Common myeloid progenitor, CD34-positive (primary cell): Measurements from ENCODE around the gene SH2B3.
"Not testable (repeated sequence)": the region's sequence is repeated elsewhere in the genome, so short reads cannot be mapped to it uniquely, and the experiment has no call there.

Experiments
- CTCF ChIA-PET: fragments of 350-600 bp; sonication (Branson Sonifier 250); formaldehyde crosslinking; loops from one replicate; lab custom pipeline; 2021; ENCODE audit warnings: antibody characterized with exemption; lab: Charles Lee
- POLR2A ChIA-PET: fragments of 350-600 bp; sonication (Branson Sonifier 250); formaldehyde crosslinking; loops from one replicate; lab custom pipeline; 2021; ENCODE audit warnings: antibody characterized with exemption; lab: Charles Lee
- DNase-seq, 3 donors: peaks; one replicate each; pipeline versions ENCODE4 v3.0.0 to v3.0.0-alpha.2; 2013
- H3K27ac ChIP-seq, 2 experiments: 1 replicate in 1 of 2; 2 replicates in 1 of 2; pipeline ENCODE4 v1.7.0; 2013; ENCODE audit warnings: inconsistent platforms in 2 of 2, low read length in 2 of 2, mild to moderate bottlenecking in 2 of 2, low read depth in 1 of 2, moderate library complexity in 1 of 2; ENCODE audit not compliant: severe bottlenecking in 2 of 2, insufficient read depth in 1 of 2, poor library complexity in 1 of 2
- H3K27me3 ChIP-seq, 5 experiments: replicated peaks in 2 of 5; 1 replicate in 3 of 5; 2 replicates in 2 of 5; pipeline versions ENCODE4 v1.6.1 to v1.7.0; 2013; ENCODE audit warnings: low read length in 4 of 5, mild to moderate bottlenecking in 2 of 5, moderate library complexity in 2 of 5, inconsistent platforms in 1 of 5; ENCODE audit not compliant: insufficient read depth in 5 of 5, control insufficient read depth in 4 of 5
- H3K36me3 ChIP-seq, 4 experiments: 1 replicate in 2 of 4; 2 replicates in 2 of 4; pipeline versions ENCODE4 v1.6.1 to v1.7.0; 2013; ENCODE audit warnings: low read length in 3 of 4, control low read depth in 1 of 4, mild to moderate bottlenecking in 1 of 4; ENCODE audit not compliant: control insufficient read depth in 4 of 4, insufficient read depth in 4 of 4
- H3K4me1 ChIP-seq, 4 experiments: 1 replicate in 3 of 4; 2 replicates in 1 of 4; pipeline versions ENCODE4 v1.6.1 to v1.7.1; 2013; ENCODE audit warnings: low read length in 3 of 4, mild to moderate bottlenecking in 3 of 4, control low read depth in 1 of 4, inconsistent platforms in 1 of 4, moderate library complexity in 1 of 4; ENCODE audit not compliant: control insufficient read depth in 4 of 4, insufficient read depth in 4 of 4; ENCODE audit errors: control extremely low read depth in 1 of 4
- H3K4me3 ChIP-seq, 7 experiments: 1 replicate in 4 of 7; 2 replicates in 3 of 7; pipeline versions ENCODE4 v1.5.1 to v1.7.0; 2013; ENCODE audit warnings: mild to moderate bottlenecking in 7 of 7, low read length in 6 of 7, moderate library complexity in 6 of 7, inconsistent platforms in 2 of 7, low read depth in 2 of 7, control low read depth in 1 of 7; ENCODE audit not compliant: insufficient read depth in 4 of 7, control insufficient read depth in 1 of 7; ENCODE audit errors: extremely low read depth in 1 of 7
- H3K9me3 ChIP-seq, 5 experiments: 1 replicate in 4 of 5; 2 replicates in 1 of 5; pipeline versions ENCODE4 v1.6.1 to v1.7.1; 2013; ENCODE audit warnings: low read length in 4 of 5, mild to moderate bottlenecking in 2 of 5, inconsistent platforms in 1 of 5, low read depth in 1 of 5, moderate library complexity in 1 of 5; ENCODE audit not compliant: control insufficient read depth in 4 of 5, insufficient read depth in 2 of 5; ENCODE audit errors: control extremely low read depth in 1 of 5
- WGBS: methylation state at CpG from one replicate; pipeline ENCODE4 v1.1.5; 2013; ENCODE audit not compliant: insufficient coverage; 5-methylcytosine and 5-hydroxymethylcytosine counted together

SH2B3 gene

DNA sequence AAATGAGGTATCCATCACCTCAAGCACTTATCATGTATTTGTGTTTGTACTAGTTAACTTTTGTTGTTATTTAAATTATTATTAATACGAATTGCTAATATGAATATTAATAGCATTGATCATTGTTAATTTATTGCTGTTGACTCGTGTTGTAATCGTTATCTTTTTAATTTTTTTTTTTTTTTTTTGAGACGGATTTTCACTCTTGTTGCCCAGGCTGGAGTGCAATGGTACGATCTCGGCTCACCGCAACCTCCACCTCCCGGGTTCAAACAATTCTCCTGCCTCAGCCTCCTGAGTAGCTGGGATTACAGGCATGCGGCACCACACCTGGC, 3.3 kb upstream of the SH2B3 start:
- H3K4me3 ChIP-seq: not testable (repeated sequence)
- CTCF ChIA-PET: interaction anchor here (1.0 to 27.3 kb wide), 7 partner anchors 10 to 78 kb away, joined by 3 to 820 read pairs (median 5); no protein-coding TSS in a partner anchor

DNA sequence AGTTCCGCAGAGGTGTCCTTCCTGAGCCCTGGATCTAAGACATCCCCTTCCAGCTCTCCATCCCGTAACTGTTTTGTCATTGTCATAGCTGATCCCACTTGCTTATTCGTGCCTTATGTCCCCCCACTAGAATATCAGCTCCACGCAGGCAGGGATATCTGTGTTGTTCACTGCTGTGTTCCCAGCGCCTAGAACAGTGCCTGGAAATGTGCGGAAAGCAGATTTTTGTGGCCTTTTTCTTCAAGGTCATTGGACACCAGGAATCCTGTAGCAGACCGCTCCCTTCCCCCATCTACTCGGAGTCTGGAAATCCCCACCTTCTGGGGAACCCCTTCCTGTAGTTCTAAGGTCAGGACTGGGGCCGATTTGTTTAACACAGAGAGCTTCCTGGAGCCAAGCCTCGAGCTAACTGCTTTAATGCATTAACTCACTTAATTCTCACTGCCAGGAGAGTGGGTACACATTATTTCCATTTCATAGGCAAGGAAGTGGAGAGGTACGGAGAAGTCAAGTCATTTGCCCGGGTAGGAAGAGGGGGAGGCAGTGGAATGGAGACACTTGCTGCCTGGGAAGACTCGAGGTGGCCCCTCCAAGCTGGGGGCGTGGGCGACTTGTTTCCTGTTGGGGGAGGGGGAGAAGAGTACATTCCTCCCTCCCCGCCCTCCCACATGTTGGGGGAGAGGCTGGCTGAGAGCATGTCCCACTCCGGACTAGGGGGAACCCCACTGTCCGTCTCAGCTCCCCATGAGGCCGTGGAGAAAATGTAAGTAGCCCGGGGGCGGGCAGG, 1.2 kb upstream of the SH2B3 start:
- Histone ChIP-seq H3K9me3 (no peaks in the 10 kb centered on the region), H3K4me3 (peak overlapping the region; percentile 24 to 93 (median 72)), H3K27me3 (no peaks in the 10 kb centered on the region), H3K27ac (peak overlapping the region in 1 of 2 experiments; percentile 81), H3K36me3 (peaks cover 0 to 5% (median 0%) of the 10 kb centered on the region in 4 experiments), H3K4me1 (peaks cover 17 to 61% (median 58%) of the 10 kb centered on the region in 4 experiments)
- POLR2A ChIA-PET: interaction anchor here (1.1 to 1.9 kb wide), 3 partner anchors 26 to 41 kb away, joined by 6 to 8 read pairs (median 8); no protein-coding TSS in a partner anchor
- 54% methylated on average over 7 of the region's 21 CpGs for WGBS
- CTCF ChIA-PET: interaction anchor here (1.0 to 27.3 kb wide), 6 partner anchors 8 to 69 kb away, joined by 3 to 820 read pairs (median 11); no protein-coding TSS in a partner anchor
- DNase-seq: peak in 1 of 3 donors; percentile 48

More for the DNA sequence above, 3.3 kb upstream of the SH2B3 start:
- WGBS: no CpG with 5 or more reads among the region's 9 CpGs
- H3K9me3 ChIP-seq, H3K27me3 ChIP-seq, DNase-seq, H3K27ac ChIP-seq, H3K36me3 ChIP-seq: not testable (repeated sequence)
- POLR2A ChIA-PET: interaction anchor here (0.5 to 1.4 kb wide), 5 partner anchors 25 to 155 kb away, joined by 3 to 5 read pairs (median 3); no protein-coding TSS in a partner anchor
- H3K4me1 ChIP-seq: peaks cover 6 to 55% (median 45%) of the 10 kb centered on the region in 4 experiments

DNA sequence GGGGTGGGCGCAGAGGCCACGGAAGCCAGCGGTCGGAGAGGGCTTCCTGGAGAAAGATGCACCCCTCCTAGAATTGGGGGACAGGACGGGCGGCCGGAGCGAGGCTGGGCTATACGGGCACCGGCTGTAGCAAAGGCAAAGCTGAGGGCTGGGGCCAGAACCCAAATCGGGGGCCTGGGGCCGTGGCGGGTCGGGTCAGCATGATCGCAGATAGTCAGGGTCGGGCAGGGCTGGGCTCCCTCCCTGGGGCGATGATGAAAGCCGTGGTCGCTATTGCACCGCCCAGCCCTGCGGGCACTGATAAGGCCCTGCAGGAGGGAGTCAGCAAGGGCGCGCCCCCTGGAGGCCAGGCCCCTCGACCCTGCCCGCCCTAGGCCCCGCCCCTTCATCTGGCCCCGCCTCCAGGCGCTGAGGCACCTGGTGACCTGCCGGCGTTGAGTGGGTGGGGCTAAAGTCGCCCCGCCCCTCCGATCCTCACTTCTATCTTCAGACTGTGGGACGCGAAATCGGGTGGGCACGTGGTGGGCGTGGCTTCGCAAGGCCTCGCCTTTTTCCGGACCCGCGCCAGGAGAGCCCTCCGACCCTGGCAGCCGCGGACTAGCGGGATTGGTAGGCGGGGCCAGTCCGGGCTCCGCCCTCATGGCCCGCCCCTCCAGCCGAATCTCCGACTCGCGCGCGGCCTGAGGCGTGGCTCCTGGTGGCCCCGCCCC, 419 bp upstream of the SH2B3 start:
- H3K4me1 ChIP-seq: peaks cover 17 to 68% (median 65%) of the 10 kb centered on the region in 4 experiments
- peak; percentile 97 to 98 (median 98) for DNase-seq
- ChIA-PET CTCF (interaction anchor here (1.4 to 27.3 kb wide), 6 partner anchors 9 to 68 kb away, joined by 3 to 820 read pairs (median 15); no protein-coding TSS in a partner anchor), POLR2A (interaction anchor here (1.1 to 1.9 kb wide), 3 partner anchors 25 to 40 kb away, joined by 6 to 8 read pairs (median 8); no protein-coding TSS in a partner anchor)
- H3K27me3 ChIP-seq: no peaks in the 10 kb centered on the region
- peak overlapping the region; percentile 24 to 98 (median 73) for H3K4me3 ChIP-seq
- WGBS: under 1% methylated on average over 53 of the region's 59 CpGs
- H3K27ac ChIP-seq: peak overlapping the region in 1 of 2 experiments; percentile 81
- peaks cover 0 to 8% (median 0%) of the 10 kb centered on the region in 4 experiments for H3K36me3 ChIP-seq
- no peaks in the 10 kb centered on the region for H3K9me3 ChIP-seq

DNA sequence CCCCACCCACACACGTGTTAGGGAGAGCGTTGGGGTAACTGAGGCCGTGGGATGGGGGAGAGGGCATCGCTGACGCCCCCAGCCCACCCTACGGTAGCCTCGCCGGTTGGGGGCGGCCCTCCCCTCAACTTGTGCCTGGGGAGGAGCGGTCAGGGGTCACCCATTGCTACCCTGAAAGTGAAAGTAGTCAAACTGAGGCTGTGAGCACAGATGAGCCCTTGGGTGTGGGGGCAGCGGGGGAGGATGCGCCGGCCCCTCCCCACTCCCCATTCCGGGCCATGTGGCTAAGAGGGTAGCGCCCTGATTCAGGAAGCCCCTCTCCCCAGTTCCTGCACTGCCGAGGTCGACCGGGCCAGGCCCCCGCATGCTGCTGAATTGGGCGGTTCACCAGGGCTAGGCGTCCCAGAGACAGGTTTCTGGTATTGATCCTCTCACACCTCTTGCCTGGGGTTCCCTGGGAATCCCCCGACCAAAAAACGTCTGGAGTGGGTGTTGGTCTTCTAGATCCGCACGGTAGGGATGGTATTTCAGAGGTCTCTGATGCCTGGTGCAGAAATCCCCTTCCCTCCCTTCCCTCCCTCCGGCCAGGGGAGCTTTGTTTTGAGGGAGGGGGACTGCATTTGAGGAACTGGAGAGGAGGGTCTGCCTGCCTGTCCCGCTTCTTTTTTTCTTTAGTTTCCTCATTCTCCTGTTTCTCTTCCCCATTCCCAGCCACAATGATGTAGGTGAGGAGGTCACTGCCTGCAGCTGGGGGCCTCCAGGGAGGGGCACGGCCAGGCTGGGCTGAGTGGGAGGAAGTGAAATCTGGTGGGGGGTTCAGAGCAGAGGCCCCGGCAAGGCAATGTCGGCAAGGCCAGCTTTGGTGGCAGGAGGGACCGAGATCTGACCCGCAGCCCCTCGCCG, 1.0 kb downstream of the SH2B3 start:
- H3K27ac ChIP-seq: peak overlapping the region; percentile 70 to 89
- peak overlapping the region; percentile 73 to 98 (median 87) for H3K4me3 ChIP-seq
- ChIA-PET CTCF (interaction anchor here (3.4 to 27.3 kb wide), 3 partner anchors 18 to 41 kb away, joined by 18 to 820 read pairs (median 194); no protein-coding TSS in a partner anchor), POLR2A (interaction anchor here (2.1 kb wide), 1 partner anchor 31 kb away, joined by 8 read pairs; no protein-coding TSS in a partner anchor)
- DNase-seq: peak in 2 of 3 donors; percentile 62 to 63
- H3K4me1 ChIP-seq: peaks cover 20 to 83% (median 79%) of the 10 kb centered on the region in 4 experiments
- under 1% methylated on average over 19 of the region's 34 CpGs for WGBS
- H3K9me3 ChIP-seq: no peaks in the 10 kb centered on the region
- H3K36me3 ChIP-seq: peaks cover 0 to 8% (median under 1%) of the 10 kb centered on the region in 4 experiments
- no peaks in the 10 kb centered on the region for H3K27me3 ChIP-seq

DNA sequence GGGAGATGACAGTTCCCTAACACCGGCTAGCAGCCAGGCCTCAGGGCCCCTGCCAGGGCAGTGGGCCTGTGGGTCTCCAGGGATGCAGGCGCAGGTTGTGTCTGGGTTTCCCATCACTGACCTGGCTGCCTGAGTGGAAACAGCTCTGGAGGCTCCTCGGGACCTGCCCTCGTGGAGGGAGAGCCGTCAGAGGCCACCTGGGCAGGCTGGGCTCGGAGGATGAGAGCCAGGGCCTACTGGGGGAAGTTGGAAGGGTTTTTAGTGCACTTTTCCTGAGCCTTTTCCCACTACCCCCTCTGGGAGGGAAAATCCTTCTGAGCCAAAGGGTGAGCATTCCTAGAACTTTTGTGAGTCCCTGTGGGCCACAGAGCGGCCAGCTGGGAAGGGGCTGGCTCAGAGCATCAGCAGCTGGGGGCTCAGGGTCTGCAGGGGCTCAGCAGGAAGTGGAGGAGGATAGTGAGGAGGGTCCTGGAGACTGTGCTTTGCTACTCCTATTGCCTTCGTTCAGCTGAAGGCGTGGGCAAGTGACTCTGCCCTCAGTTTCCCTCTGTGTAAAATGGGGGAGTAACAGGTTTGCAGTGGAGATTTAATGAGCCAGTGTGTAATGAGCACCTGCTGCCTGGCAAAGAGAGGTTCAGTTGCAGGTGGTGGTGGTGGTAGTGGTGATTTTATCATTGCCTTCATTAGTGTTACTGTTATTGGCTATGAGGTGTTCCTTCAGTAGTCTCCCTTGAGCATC, 1.8 kb downstream of the SH2B3 start:
- Histone ChIP-seq H3K4me3 (peak overlapping the region; percentile 73 to 98 (median 87)), H3K9me3 (no peaks in the 10 kb centered on the region), H3K4me1 (peaks cover 20 to 91% (median 88%) of the 10 kb centered on the region in 4 experiments), H3K27me3 (no peaks in the 10 kb centered on the region), H3K27ac (peak overlapping the region; percentile 70 to 89), H3K36me3 (peaks cover 0 to 8% (median under 1%) of the 10 kb centered on the region in 4 experiments)
- no peak for DNase-seq
- WGBS: 23% methylated on average over 8 of the region's 9 CpGs
- POLR2A ChIA-PET: interaction anchor here (1.1 to 2.1 kb wide), 2 partner anchors 27 to 30 kb away, joined by 3 to 8 read pairs; no protein-coding TSS in a partner anchor
- CTCF ChIA-PET: interaction anchor here (2.9 to 27.3 kb wide), 4 partner anchors 11 to 40 kb away, joined by 11 to 820 read pairs (median 106); no protein-coding TSS in a partner anchor
